GM12891 (cell line): ENCODE results near the gene AVEN.

ENCODE experiments used
- POLR2A ChIP-seq: IDR thresholded peaks from 2 replicates; pipeline ENCODE4 v1.6.1; 2011; ENCODE audit warnings: low read depth, low read length, control low read depth
- POLR2AphosphoS5 ChIP-seq: IDR thresholded peaks from 2 replicates; pipeline ENCODE4 v1.6.1; 2011; ENCODE audit warnings: low read depth, low read length, control low read depth
- TAF1 ChIP-seq: IDR thresholded peaks from 2 replicates; pipeline ENCODE4 v1.6.1; 2011; ENCODE audit warnings: low read depth, low read length, control low read depth

DNA sequence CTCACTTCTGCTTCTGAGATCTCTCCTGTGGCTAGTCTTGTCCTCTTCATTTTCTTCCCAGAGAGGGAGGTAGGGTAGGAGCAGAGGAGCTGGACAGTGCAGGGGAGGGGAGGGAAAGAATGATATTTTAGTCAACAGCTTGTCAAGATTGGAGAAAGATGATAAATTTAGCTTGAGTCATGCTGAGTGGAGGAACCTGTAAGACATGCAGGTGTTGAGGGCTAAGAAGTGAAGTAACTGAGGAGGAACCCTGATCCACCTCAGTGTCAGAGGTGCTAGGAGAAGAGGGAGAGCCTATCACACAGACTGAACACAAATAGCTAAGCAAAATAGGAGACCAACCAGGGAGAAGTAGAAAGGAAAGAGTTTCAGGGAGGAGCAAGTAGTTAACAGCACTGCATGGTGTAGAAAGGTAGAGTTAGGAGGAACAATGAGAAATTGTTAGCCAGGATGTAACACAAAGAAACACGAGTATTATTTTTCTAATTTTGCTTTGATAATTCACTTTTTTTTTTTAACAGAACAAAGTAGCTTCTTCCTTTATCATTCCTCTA is 178.9 kb downstream of the AVEN start:
- TF ChIP-seq POLR2A: no peak
- no peak for TF ChIP-seq POLR2AphosphoS5
- TF ChIP-seq TAF1: no peak
